Panc1 (cell line): ENCODE measurements around the gene CDK2.

ENCODE experiments used
- CTCF ChIP-seq: fragments of 450-650 bp; IDR thresholded peaks from 2 replicates; pipeline ENCODE4 v1.5.1; 2017; ENCODE audit warnings: mild to moderate bottlenecking
- SIN3A ChIP-seq: IDR thresholded peaks from 2 replicates; pipeline ENCODE4 v1.6.1; 2012; ENCODE audit warnings: low read depth, mild to moderate bottlenecking, low read length, moderate library complexity, borderline replicate concordance; ENCODE audit not compliant: insufficient read depth

DNA sequence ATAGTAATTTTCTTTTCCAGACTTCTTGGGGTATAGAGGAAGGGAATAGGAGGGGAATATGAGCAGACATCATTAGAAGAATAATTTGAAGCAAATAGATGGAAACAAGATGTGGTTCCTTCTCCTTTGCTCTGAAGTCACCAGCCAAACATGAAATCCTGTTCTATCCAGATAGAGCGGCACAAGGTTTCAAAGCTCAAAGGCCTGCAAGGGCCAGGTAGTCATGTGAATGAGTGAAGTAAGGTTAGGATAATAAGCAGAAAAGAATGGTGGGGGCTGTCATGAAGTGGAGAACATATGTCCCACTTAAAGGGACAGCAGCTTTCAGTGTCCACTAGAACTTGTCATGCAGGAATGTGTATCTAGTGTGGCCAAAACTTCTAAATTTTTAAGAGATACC lies 51.7 kb downstream of the CDK2 start:
- TF ChIP-seq SIN3A = no peak
- no peak for TF ChIP-seq CTCF
